GM12878 (cell line): Measurements from ENCODE around the gene PHKB. TPM values are rescaled to one million over a fixed set of nuclear protein-coding genes. Genes with fewer than 3 reads are reported as not detected.

Experiments used
- ATAC-seq: fragments of 200-7000 bp; cut with Tn5 transposase; 3 replicates; pipeline ENCODE4 v1.9.1; 2020; ENCODE audit warnings: mild to moderate bottlenecking, moderate library complexity
- BruUV-seq: library from RNA; stranded (reverse); fragments of 400-500 nt; replicated peaks from 2 replicates; lab custom pipeline; 2021; lab: Mats Ljungman, UMichigan
- CTCF ChIA-PET: fragments of 300-600 bp; sonication (Branson Sonifier 250); formaldehyde crosslinking; extraction: SDS; loops from one replicate; lab custom pipeline; 2021; ENCODE audit warnings: inconsistent platforms; lab: Yijun Ruan, JAX
- POLR2A ChIA-PET: fragments of 350-600 bp; formaldehyde crosslinking; extraction: SDS; loops from one replicate; lab custom pipeline; 2021; ENCODE audit warnings: inconsistent platforms; lab: Charles Lee
- RAD21 ChIA-PET: fragments of 300-600 bp; sonication (Branson Sonifier 250); formaldehyde crosslinking; loops from one replicate; lab custom pipeline; 2023; ENCODE audit warnings: antibody characterized with exemption; ENCODE audit not compliant: unreplicated experiment; lab: Charles Lee
- SMC1A ChIA-PET: fragments of 300-600 bp; sonication (Branson Sonifier 250); formaldehyde crosslinking; loops from one replicate; lab custom pipeline; 2023; ENCODE audit not compliant: unreplicated experiment, uncharacterized antibody; lab: Charles Lee
- DNase-seq: peaks from one replicate; pipeline ENCODE4 v3.0.0-alpha.2; 2011; ENCODE audit warnings: low read depth, low spot score
- FAIRE-seq: peaks from 3 replicates; lab custom pipeline; 2011; peaks lifted over from hg19 to GRCh38; lab: Jason Lieb, UNC
- H2AFZ ChIP-seq: 2 replicates; pipeline ENCODE4 v1.6.0; 2011; ENCODE audit warnings: low read depth, low read length, control low read depth; ENCODE audit not compliant: control insufficient read depth
- H3K27ac ChIP-seq: 2 replicates; pipeline ENCODE4 v1.5.1; 2011; ENCODE audit warnings: control low read depth; ENCODE audit not compliant: control insufficient read depth, insufficient read depth
- H3K27me3 ChIP-seq, 2 experiments: replicated peaks in 1 of 2; 2 replicates each; pipeline versions ENCODE4 v1.6.0 to v1.6.1; 2011; ENCODE audit warnings: low read length in 1 of 2; ENCODE audit not compliant: control insufficient read depth in 2 of 2, insufficient read depth in 2 of 2
- H3K36me3 ChIP-seq, 2 experiments: 2 replicates each; pipeline ENCODE4 v1.5.1; 2011; ENCODE audit warnings: low read length in 1 of 2; ENCODE audit not compliant: control insufficient read depth in 2 of 2, insufficient read depth in 2 of 2
- H3K4me1 ChIP-seq: 2 replicates; pipeline ENCODE4 v1.6.1; 2011; ENCODE audit warnings: mild to moderate bottlenecking, low read length, moderate library complexity, mixed read lengths; ENCODE audit not compliant: control insufficient read depth, insufficient read depth
- H3K4me2 ChIP-seq: 2 replicates; pipeline ENCODE4 v1.6.0; 2011; ENCODE audit warnings: control low read depth; ENCODE audit not compliant: control insufficient read depth, insufficient read depth
- H3K4me3 ChIP-seq: fragments of 200-600 bp; sonication (generic); 2 replicates; pipeline ENCODE4 v1.5.1; 2016
- H3K79me2 ChIP-seq: 2 replicates; pipeline ENCODE4 v1.6.0; 2011; ENCODE audit warnings: low read length; ENCODE audit not compliant: control insufficient read depth, insufficient read depth
- H3K9ac ChIP-seq: 2 replicates; pipeline ENCODE4 v1.8.0; 2011; ENCODE audit warnings: low read length, control low read depth, mixed read lengths; ENCODE audit not compliant: control insufficient read depth, insufficient read depth
- H3K9me3 ChIP-seq: replicated peaks from 3 replicates; pipeline ENCODE4 v1.5.1; 2011; ENCODE audit warnings: mild to moderate bottlenecking, low read length; ENCODE audit not compliant: control insufficient read depth, insufficient read depth
- H4K20me1 ChIP-seq: 2 replicates; pipeline ENCODE4 v1.6.0; 2011; ENCODE audit not compliant: control insufficient read depth, insufficient read depth
- BHLHE40 ChIP-seq, 2 experiments: fragments of 450-650 bp in 1 of 2; IDR thresholded peaks; 2 replicates each; pipeline ENCODE4 v1.6.1; 2011 to 2017; ENCODE audit warnings: low read depth in 2 of 2, borderline replicate concordance in 1 of 2, improper control_type of control experiment in 1 of 2, low read length in 1 of 2, mild to moderate bottlenecking in 1 of 2
- DPF2 ChIP-seq: fragments of 450-650 bp; IDR thresholded peaks from 2 replicates; pipeline ENCODE4 v1.6.1; 2017; ENCODE audit warnings: mild to moderate bottlenecking
- KLF5 ChIP-seq: fragments of 450-650 bp; IDR thresholded peaks from 2 replicates; pipeline ENCODE4 v1.6.1; 2014; ENCODE audit warnings: mild to moderate bottlenecking; ENCODE audit not compliant: partially characterized antibody
- MYB ChIP-seq: fragments of 150-350 bp; IDR thresholded peaks from 2 replicates; pipeline ENCODE4 v1.6.1; 2014; ENCODE audit warnings: mild to moderate bottlenecking, low read depth, low read length, borderline replicate concordance
- POLR2AphosphoS2 ChIP-seq: IDR thresholded peaks from 2 replicates; pipeline ENCODE4 v1.6.1; 2011; ENCODE audit warnings: low read depth, mild to moderate bottlenecking, low read length, improper control_type of control experiment, moderate library complexity
- POLR2AphosphoS5 ChIP-seq: IDR thresholded peaks from 2 replicates; pipeline ENCODE4 v1.6.1; 2011; ENCODE audit warnings: mild to moderate bottlenecking, low read length, inconsistent platforms
- WGBS: methylation state at CpG from one replicate; pipeline ENCODE4 v1.1.6; 2016; ENCODE audit warnings: low lambda C conversion rate; ENCODE audit not compliant: insufficient replicate concordance, insufficient coverage; ENCODE audit errors: missing lambda C conversion rate; 5-methylcytosine and 5-hydroxymethylcytosine counted together
- in situ Hi-C: fragments of 300-500 bp; cut with MboI; formaldehyde crosslinking; loops from 9 replicates; pipeline ENCODE4 v1.14.3; 2018; ENCODE audit warnings: mixed read lengths
- intact Hi-C: fragments of 100-400 bp; cut with micrococcal nuclease; formaldehyde crosslinking; loops from one replicate; pipeline ENCODE4 v1.14.2; 2022; ENCODE audit not compliant: unreplicated experiment
- polyA plus RNA-seq, 11 experiments: library from polyadenylated mRNA; depleted of rRNA in 4 of 11; unstranded in 6 of 11; stranded (reverse) in 5 of 11; fragments of >200 nt; fragmentation: Nextera tagmentation in 4 of 11; fragmentation: Illumina TruSeq in 1 of 11; extraction: Ambion mirVana in 4 of 11; extraction: Trizol in 1 of 11; gene quantifications; 1 replicate in 1 of 11; 2 replicates in 10 of 11; pipeline versions ENCODE4 v1.2.1 to v1.2.3, GENCODE V29; 2011 to 2016; ENCODE audit warnings: inconsistent platforms in 2 of 11, missing spikeins in 2 of 11, low read depth in 1 of 11
- total RNA-seq, 4 experiments: library from RNA; depleted of rRNA in 3 of 4; stranded (reverse); fragments of >200 nt in 3 of 4; fragmentation: Illumina TruSeq in 1 of 4; extraction: Trizol in 1 of 4; gene quantifications; 2 replicates each; pipeline versions ENCODE4 v1.2.1 to v1.2.3, GENCODE V29; 2013 to 2021
- TF ChIP-seq, protein P1 (sequence below): fragments of 450-650 bp; IDR thresholded peaks from 2 replicates; pipeline ENCODE4 v1.6.1; 2016; ENCODE audit warnings: mild to moderate bottlenecking
- TF ChIP-seq, protein P2 (sequence below): IDR thresholded peaks from 2 replicates; pipeline ENCODE4 v1.6.1; 2012; ENCODE audit warnings: improper control_type of control experiment, low read depth, low read length; ENCODE audit not compliant: insufficient replicate concordance

PHKB gene
- total and polyA plus RNA-seq, 10 of the 15 experiments (the other 5 are each of a cell fraction or from before 2014, with no cell fraction given): 14.2 to 65.6 (median 37.0) TPM

GRCh38 chr16:47507701-47508100, 46.6 kb downstream of the PHKB start:
- ChIA-PET POLR2A (interaction anchor here (1.0 to 2.4 kb wide), 2 partner anchors 14 to 92 kb away, joined by 4 to 14 read pairs; no protein-coding TSS in a partner anchor), CTCF (interaction anchor here (0.6 to 1.7 kb wide), 9 partner anchors 9 to 364 kb away, joined by 3 to 5 read pairs (median 3); partner anchors contain the start of gene NETO2), SMC1A (interaction anchor here (0.9 to 4.0 kb wide), 12 partner anchors 9 to 155 kb away, joined by 3 to 42 read pairs (median 6); partner anchors contain the start of genes ITFG1 and PHKB), RAD21 (interaction anchor here (1.6 to 2.6 kb wide), 4 partner anchors 14 to 363 kb away, joined by 4 to 15 read pairs (median 8); partner anchors contain the start of genes NETO2 and PHKB)
- DNase-seq (no peak), FAIRE-seq (no peak), ATAC-seq (no peak)
- WGBS: 80% methylated on average over 1 of the region's 1 CpG
- H3K9me3 ChIP-seq: no peaks in the 10 kb centered on the region
- H3K27me3 ChIP-seq: no peaks in the 10 kb centered on the region
- H3K4me1 ChIP-seq: no peaks in the 10 kb centered on the region
- H3K4me3 ChIP-seq: no peak overlapping the region
- no peak overlapping the region for H3K27ac ChIP-seq
- H3K79me2 ChIP-seq: no peaks in the 10 kb centered on the region
- no peak overlapping the region for H2AFZ ChIP-seq
- no peaks in the 10 kb centered on the region for H4K20me1 ChIP-seq
- in situ Hi-C loops: no loop called here
- no TSS peak for BruUV-seq
- peaks cover 7 to 17% of the 10 kb centered on the region in 2 experiments; a peak in 3 of 4 replicates for H3K36me3 ChIP-seq
- intact Hi-C loops: no loop called here
- H3K4me2 ChIP-seq: no peak overlapping the region
- no peak overlapping the region for H3K9ac ChIP-seq
- TF ChIP-seq BHLHE40 (IDR thresholded peaks at IDR 0.05; ENCODE audit: borderline replicate concordance in 1 of 2, low read depth in 2 of 2, low read length in 1 of 2) (no peak), MYB (no peak), POLR2AphosphoS5 (no peak), DPF2 (no peak), KLF5 (no peak), POLR2AphosphoS2 (no peak)
- TF ChIP-seq, protein P1, sequence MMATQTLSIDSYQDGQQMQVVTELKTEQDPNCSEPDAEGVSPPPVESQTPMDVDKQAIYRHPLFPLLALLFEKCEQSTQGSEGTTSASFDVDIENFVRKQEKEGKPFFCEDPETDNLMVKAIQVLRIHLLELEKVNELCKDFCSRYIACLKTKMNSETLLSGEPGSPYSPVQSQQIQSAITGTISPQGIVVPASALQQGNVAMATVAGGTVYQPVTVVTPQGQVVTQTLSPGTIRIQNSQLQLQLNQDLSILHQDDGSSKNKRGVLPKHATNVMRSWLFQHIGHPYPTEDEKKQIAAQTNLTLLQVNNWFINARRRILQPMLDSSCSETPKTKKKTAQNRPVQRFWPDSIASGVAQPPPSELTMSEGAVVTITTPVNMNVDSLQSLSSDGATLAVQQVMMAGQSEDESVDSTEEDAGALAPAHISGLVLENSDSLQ: no peak
- TF ChIP-seq, protein P2, sequence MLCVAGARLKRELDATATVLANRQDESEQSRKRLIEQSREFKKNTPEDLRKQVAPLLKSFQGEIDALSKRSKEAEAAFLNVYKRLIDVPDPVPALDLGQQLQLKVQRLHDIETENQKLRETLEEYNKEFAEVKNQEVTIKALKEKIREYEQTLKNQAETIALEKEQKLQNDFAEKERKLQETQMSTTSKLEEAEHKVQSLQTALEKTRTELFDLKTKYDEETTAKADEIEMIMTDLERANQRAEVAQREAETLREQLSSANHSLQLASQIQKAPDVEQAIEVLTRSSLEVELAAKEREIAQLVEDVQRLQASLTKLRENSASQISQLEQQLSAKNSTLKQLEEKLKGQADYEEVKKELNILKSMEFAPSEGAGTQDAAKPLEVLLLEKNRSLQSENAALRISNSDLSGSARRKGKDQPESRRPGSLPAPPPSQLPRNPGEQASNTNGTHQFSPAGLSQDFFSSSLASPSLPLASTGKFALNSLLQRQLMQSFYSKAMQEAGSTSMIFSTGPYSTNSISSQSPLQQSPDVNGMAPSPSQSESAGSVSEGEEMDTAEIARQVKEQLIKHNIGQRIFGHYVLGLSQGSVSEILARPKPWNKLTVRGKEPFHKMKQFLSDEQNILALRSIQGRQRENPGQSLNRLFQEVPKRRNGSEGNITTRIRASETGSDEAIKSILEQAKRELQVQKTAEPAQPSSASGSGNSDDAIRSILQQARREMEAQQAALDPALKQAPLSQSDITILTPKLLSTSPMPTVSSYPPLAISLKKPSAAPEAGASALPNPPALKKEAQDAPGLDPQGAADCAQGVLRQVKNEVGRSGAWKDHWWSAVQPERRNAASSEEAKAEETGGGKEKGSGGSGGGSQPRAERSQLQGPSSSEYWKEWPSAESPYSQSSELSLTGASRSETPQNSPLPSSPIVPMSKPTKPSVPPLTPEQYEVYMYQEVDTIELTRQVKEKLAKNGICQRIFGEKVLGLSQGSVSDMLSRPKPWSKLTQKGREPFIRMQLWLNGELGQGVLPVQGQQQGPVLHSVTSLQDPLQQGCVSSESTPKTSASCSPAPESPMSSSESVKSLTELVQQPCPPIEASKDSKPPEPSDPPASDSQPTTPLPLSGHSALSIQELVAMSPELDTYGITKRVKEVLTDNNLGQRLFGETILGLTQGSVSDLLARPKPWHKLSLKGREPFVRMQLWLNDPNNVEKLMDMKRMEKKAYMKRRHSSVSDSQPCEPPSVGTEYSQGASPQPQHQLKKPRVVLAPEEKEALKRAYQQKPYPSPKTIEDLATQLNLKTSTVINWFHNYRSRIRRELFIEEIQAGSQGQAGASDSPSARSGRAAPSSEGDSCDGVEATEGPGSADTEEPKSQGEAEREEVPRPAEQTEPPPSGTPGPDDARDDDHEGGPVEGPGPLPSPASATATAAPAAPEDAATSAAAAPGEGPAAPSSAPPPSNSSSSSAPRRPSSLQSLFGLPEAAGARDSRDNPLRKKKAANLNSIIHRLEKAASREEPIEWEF: no peak
- TF ChIP-seq, all 136 proteins: peak for 0
